Breast epithelium (tissue), 3 donors: ENCODE measurements around the gene STXBP3.

Experiments
- CTCF ChIP-seq, 3 donors: fragments of 450-650 bp; IDR thresholded peaks; one replicate each; pipeline ENCODE4 v1.5.1; 2016 to 2017; ENCODE audit warnings: antibody characterized with exemption in 3 of 3, mild to moderate bottlenecking in 3 of 3, moderate library complexity in 3 of 3
- POLR2AphosphoS5 ChIP-seq, 3 donors: sonication (generic); formaldehyde crosslinking; IDR thresholded peaks; one replicate each; pipeline ENCODE4 v1.6.1; 2017; ENCODE audit warnings: antibody characterized with exemption in 3 of 3

DNA sequence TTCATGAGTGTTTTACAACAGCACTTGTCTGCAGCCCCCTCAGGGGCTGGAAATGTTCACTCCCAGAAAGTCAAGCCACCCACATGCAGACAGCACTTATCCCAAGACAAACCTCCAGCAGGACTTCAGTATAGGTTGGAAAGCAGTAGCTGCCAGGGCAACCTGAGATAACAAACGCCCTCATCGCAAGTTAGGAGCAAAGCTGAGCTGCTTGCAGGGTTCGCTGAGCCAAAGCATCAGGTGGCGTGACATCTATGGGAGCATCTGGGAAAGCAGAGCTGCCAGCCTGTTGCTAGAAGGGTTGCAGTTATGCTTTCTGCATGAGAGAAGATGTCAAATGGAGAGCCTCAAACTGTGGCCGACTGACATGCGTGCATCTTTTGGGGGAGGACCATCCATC, 4.2 kb upstream of the STXBP3 start:
- TF ChIP-seq CTCF (IDR thresholded peaks at IDR 0.05) (no peak), POLR2AphosphoS5 (IDR thresholded peaks at IDR 0.05) (no peak)
